Measurements from ENCODE around the gene RASSF1. TPM values are rescaled to one million over a fixed set of nuclear protein-coding genes. Genes with fewer than 3 reads are reported as not detected.

RASSF1 gene
- total and polyA plus RNA-seq, 2 of the 4 experiments (the other 2 are of a cell fraction): 17.4 to 53.4 TPM

GRCh38 chr3:50327943-50328691, 12.5 kb downstream of the RASSF1 start, which contains the start of gene TUSC2:
TSS of gene TUSC2 (minus strand) at chr3:50328223. CDS start at chr3:50328099, 124 bp downstream.
- peak within 1 kb of the TSS; percentile 32 for H3K27ac ChIP-seq (ENCODE audit: insufficient read depth, low read length)
- peaks cover 23% of the 10 kb centered on the region for H4K20me1 ChIP-seq (ENCODE audit: insufficient read depth, low read length)
- peak; percentile 94 for DNase-seq
- ChIA-PET CTCF (interaction anchor here (0.5 to 1.4 kb wide), 3 partner anchors 8 to 1282 kb away, joined by 3 to 4 read pairs (median 3); no protein-coding TSS in a partner anchor), POLR2A (ENCODE audit: unreplicated experiment) (interaction anchor here (1.3 kb wide), 1 partner anchor 9 kb away, joined by 6 read pairs; no protein-coding TSS in a partner anchor)
- H3K23ac ChIP-seq (ENCODE audit: low read depth, low read length): peak within 1 kb of the TSS; percentile 48; the same call in 1 of the 2 replicates
- no peak within 1 kb of the TSS for H3K18ac ChIP-seq (ENCODE audit: low read depth, low read length)
- peak within 1 kb of the TSS; percentile 20 for H2BK5ac ChIP-seq (ENCODE audit: low read depth, low read length, poor library complexity, severe bottlenecking)
- no peak within 1 kb of the TSS for H4K91ac ChIP-seq (ENCODE audit: insufficient read depth, low read depth, low read length)
- peak within 1 kb of the TSS; percentile 99 for H3K4me2 ChIP-seq (ENCODE audit: low read depth, low read length)
- no peak within 1 kb of the TSS for H2BK120ac ChIP-seq (ENCODE audit: low read depth, low read length)
- H2BK20ac ChIP-seq (ENCODE audit: low read depth, low read length): no peak within 1 kb of the TSS
- H3K79me1 ChIP-seq (ENCODE audit: low read depth in 1 of 2, low read length in 2 of 2): peaks cover 34 to 48% of the 10 kb centered on the region in 2 experiments
- TF ChIP-seq MAZ (IDR thresholded peaks at IDR 0.05; ENCODE audit: borderline replicate concordance, low read depth, low read length): peak; percentile 11; the same call in 1 of the 2 replicates
- TF ChIP-seq CEBPB (IDR thresholded peaks at IDR 0.05; ENCODE audit: low read depth, low read length): peak; percentile 73
- TF ChIP-seq POLR2A (IDR thresholded peaks at IDR 0.05; ENCODE audit: low read depth, low read length): peak; percentile 76
- TF ChIP-seq CHD1 (IDR thresholded peaks at IDR 0.05; ENCODE audit: low read depth, low read length): no peak
- TF ChIP-seq MXI1 (IDR thresholded peaks at IDR 0.05; ENCODE audit: borderline replicate concordance, low read depth, low read length): peak; percentile 74; the same call in 1 of the 2 replicates
- no peak for TF ChIP-seq BHLHE40 (IDR thresholded peaks at IDR 0.05; ENCODE audit: low read depth, low read length)
- H3K4me1 ChIP-seq (ENCODE audit: control insufficient read depth, insufficient read depth, low read length): peaks cover 6% of the 10 kb centered on the region; the same call in 1 of the 2 replicates
- H2BK15ac ChIP-seq (ENCODE audit: low read depth, low read length): no peak within 1 kb of the TSS
- peak within 1 kb of the TSS; percentile 41; the same call in 1 of the 2 replicates for H3K14ac ChIP-seq (replicated peaks; ENCODE audit: low read depth, low read length)
- no TSS peak for BruUV-seq (replicated peaks)
- dilution Hi-C loops (cut with HindIII; ENCODE audit: low sequenced_read_pairs, unreplicated experiment) (no loop called here), in situ Hi-C loops (cut with MboI; ENCODE audit: low sequenced_read_pairs) (loop anchor here (25.0 kb wide), 3 partner anchors 1059 to 1834 kb away; partner anchors contain the start of genes ABHD14B, GPR62, MANF and PCBP4), intact Hi-C loops (cut with micrococcal nuclease) (no loop called here)
- H3K9ac ChIP-seq (ENCODE audit: low read depth, low read length): peak within 1 kb of the TSS; percentile 82
- peak within 1 kb of the TSS; percentile 74 for H3K4ac ChIP-seq (ENCODE audit: low read depth, low read length)
- H3K9me3 ChIP-seq (ENCODE audit: control insufficient read depth, insufficient read depth, low read length): no peaks in the 10 kb centered on the region
- peak within 1 kb of the TSS; percentile 49 to 94 for H4K8ac ChIP-seq (ENCODE audit: low read depth in 2 of 2, low read length in 2 of 2)
- H2AFZ ChIP-seq (replicated peaks; ENCODE audit: low read length, poor library complexity): peak within 1 kb of the TSS; percentile 93
- peak within 1 kb of the TSS; percentile 68 for H2AK5ac ChIP-seq (ENCODE audit: low read depth, low read length)
- H2AK9ac ChIP-seq (replicated peaks; ENCODE audit: low read depth, low read length, poor library complexity): peak within 1 kb of the TSS; percentile 92
- peak; percentile 91 for ATAC-seq (ENCODE audit: low read depth)
- H3K4me3 ChIP-seq (ENCODE audit: insufficient read depth, low read depth, low read length): peak within 1 kb of the TSS; percentile 67
- H3K36me3 ChIP-seq (ENCODE audit: control insufficient read depth, insufficient read depth, low read length): peaks cover 33% of the 10 kb centered on the region
- no peaks in the 10 kb centered on the region for H3K27me3 ChIP-seq (ENCODE audit: control insufficient read depth, insufficient read depth, low read length)
- H3K9me1 ChIP-seq (ENCODE audit: insufficient read depth, low read length): no peaks in the 10 kb centered on the region
- no peak within 1 kb of the TSS for H3K56ac ChIP-seq (ENCODE audit: extremely low read depth, insufficient read depth, low read length)
- peak within 1 kb of the TSS; percentile 19; the same call in 1 of the 2 replicates for H4K5ac ChIP-seq (ENCODE audit: low read depth, low read length)
- WGBS, 2 experiments (ENCODE audit: extremely low coverage in 2 of 2, insufficient read length in 1 of 2): 5% methylated on average over 27 of the region's 55 CpGs; no CpG with 5 or more reads in 1 of the 2 experiments

Measured in IMR-90 (cell line).